HG02642 (cell line): ENCODE measurements around the gene NIN.
"Not testable (repeated sequence)": the region's sequence is repeated elsewhere in the genome, so short reads cannot be mapped to it uniquely, and the experiment has no call there.

ENCODE experiments used
- ATAC-seq: cut with Tn5 transposase; IDR thresholded peaks from one replicate; pipeline ENCODE4 v1.9.1; 2021; ENCODE audit warnings: mild to moderate bottlenecking; ENCODE audit not compliant: unreplicated experiment, poor library complexity

Gene NIN

DNA sequence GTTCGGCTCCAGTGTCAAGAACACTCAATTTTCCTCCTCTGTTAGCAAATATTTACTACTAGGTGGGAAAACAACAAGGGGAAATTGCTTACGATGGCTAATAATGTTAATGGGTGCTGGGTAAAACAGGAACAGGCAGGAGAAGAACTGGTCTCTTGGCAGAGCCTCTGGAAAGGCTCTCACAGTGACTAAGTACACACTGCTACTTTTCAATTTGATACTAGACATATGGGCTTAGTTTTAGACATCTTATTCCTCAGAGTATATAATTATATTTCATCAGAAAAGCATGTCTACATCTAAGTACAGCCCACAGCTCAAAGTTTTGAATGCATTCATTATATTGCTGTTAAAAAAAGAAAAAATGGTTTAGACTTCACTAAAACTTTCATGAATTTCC lies 97.5 kb downstream of the NIN start:
- no peak for ATAC-seq

GRCh38 chr14:50728836-50729235 lies 102.1 kb downstream of the NIN start:
- ATAC-seq: no peak

DNA sequence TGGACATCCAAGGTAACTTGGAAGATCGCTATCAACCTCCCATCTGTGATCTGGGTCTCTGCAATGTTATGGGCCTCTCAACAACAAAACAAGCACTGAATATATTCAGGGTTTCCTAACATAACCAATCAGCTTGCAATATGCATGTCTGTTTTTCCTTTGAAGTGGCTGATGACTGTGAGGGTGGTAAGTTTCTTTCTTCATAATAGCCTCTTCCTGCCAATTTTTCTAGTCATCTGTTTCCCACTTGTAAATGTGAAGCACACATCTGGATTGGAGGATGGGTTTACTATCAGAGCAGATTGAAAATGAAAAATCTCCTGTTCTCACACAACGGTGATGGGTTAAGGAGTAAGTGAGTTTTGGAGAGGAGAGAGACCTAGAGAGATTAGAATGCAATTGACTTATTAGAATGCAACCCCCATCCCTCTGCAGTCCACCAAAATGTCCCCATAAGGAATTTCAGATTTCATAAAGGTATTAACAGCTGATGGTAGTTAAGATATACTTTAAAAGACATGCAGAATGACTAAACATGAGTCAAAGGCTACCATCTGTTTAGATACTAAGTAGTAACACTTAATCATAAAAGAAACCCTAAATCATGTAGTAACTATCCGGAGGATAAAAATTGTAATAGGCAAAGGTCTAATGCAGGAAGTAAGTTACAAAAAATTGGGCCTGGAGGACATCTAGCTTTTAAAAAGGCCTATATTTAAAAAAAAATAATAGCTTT lies 104.4 kb downstream of the NIN start:
- ATAC-seq: no peak

GRCh38 chr14:50725761-50726160 lies 105.2 kb downstream of the NIN start:
- ATAC-seq: no peak

- no peak for ATAC-seq
Measured at GRCh38 chr14:50719911-50720759, 110.8 kb downstream of the NIN start.

DNA sequence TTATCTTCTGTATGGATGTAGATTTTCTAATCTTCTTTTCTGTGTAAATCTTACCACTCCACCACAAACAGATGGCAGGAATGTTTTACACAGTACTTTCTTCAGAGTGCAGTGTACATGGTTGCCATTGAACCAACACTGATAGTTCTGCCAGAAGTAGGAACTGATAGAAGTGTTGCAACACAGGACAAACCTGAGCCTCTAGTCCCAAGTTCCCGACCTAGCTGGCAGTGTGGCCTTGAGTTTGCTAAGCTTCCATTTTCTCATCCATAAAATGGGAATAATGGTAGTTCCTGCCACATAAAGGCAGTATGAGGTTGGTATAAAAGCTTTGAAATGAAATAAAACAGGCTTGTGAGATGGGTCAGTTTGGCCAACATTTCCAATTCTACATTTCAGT lies 112.0 kb downstream of the NIN start:
- ATAC-seq: no peak

- ATAC-seq: no peak
Measured at GRCh38 chr14:50717811-50718210, 113.2 kb downstream of the NIN start.

DNA sequence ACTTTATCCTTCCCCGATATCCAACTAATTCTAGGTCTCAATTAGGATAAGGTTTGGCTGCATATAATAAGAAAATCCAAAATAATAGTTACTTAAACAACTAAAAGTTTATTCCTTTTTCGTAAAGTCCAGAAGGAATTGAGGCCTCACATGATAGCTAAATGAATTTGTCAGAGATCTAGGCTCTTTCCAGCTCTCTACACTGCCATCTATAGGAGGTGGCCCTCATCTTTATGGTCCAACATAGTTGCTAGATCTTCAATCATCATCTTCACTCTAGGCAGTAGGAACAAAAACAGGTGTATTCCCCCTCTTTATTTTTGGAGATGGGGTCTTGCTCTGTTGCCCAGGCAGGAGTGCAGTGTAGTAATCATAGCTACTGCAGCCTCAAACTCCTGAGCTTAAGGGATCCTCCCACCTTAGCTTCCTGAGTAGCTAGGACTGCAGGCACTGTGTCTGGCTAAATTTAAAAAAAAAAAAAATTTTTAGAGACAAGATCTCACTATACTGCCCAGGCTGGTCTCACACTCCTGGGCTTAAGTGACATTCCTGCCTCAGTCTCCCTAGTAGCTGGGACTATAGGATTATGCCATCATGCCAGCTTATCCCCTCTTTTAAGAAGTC lies 116.4 kb downstream of the NIN start:
- no peak for ATAC-seq

DNA sequence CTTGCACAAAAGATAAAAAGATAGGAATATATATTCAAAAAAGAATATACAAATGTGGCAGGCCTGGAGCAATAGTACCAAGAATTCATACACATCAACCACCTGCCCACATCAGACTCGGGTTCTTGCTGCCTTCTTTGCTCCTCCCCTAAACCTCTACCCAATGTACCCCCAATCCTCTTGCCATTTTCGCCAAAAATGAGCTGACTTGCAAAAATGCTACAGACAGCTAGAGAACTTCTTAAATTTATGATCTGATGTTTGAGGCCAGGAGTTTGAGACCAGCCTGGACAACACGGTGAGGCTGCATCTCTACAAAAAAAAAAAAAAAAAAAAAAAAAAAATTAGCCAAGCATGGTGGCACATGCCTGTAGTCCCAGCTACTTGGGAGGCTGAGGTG lies 119.9 kb downstream of the NIN start:
- no peak for ATAC-seq

- ATAC-seq: no peak
Measured at GRCh38 chr14:50705026-50705593, 125.9 kb downstream of the NIN start.

DNA sequence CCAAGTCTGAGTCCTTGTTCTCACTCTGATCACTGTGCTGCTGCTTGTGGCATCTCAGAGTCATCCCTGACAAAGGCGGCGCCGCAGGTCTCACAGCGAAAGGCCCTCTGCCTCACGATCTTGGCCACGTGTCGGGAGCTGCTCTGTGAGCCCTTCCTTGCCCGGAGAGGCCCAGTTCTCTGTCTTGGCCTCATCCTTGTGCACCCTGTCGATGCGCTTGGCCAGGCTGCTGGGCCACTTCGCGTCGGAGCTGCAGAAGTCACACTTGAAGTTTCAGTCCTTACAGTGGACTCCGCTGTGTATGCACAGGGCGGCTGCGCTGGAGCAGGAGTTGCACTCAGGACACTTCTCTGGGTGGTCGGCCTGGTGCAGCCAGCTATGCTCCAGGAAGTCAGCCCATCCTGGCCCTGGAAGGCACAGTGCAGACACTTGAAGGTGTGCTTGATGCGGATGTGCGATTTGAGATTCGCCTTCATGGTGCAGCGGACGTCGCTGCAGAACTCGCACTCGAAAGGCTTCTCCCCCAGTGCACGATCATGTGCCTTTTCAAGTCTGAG lies 126.4 kb downstream of the NIN start:
- no peak for ATAC-seq

- ATAC-seq: no peak
Measured at GRCh38 chr14:50697659-50698290, 133.2 kb downstream of the NIN start.

DNA sequence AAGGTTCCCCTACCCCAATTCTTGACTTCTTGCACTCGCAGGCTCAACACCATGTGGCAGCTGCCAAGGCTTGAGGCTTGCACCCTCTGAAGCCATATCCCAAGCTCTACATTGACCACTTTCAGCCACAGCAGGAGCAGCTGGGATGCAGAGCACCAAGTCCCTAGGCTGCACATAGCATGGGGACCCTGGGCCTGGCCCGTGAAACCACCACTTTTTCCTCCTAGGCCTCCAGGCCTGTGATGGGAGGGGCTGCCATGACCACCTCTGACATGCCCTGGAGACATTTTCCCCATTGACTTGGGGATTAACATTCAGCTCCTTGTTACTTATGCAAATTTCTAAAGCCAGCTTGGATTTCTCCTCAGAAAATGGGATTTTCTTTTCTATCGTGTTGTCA lies 136.7 kb downstream of the NIN start:
- not testable (repeated sequence) for ATAC-seq

- ATAC-seq: no peak
Measured at GRCh38 chr14:50688875-50689274, 142.1 kb downstream of the NIN start.

DNA sequence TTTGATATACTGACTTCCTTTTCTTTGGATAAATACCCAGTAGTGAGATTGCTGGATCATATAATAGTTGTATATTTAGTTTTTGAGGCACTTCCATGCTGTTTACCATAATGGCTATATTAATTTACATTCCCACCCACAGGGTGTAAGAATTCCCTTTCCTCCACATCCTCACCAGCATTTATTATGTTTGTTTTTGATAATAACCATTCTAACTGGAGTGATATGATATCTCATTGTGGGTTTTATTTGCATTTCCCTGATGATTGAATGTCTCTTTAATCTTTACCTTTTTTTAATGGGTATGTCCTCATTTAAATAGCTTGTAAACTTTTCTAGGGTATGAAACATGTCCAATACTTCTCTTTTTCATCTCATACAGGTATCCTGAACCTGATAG lies 151.3 kb downstream of the NIN start:
- ATAC-seq: no peak

GRCh38 chr14:50678163-50678562 lies 152.8 kb downstream of the NIN start:
- ATAC-seq: no peak

DNA sequence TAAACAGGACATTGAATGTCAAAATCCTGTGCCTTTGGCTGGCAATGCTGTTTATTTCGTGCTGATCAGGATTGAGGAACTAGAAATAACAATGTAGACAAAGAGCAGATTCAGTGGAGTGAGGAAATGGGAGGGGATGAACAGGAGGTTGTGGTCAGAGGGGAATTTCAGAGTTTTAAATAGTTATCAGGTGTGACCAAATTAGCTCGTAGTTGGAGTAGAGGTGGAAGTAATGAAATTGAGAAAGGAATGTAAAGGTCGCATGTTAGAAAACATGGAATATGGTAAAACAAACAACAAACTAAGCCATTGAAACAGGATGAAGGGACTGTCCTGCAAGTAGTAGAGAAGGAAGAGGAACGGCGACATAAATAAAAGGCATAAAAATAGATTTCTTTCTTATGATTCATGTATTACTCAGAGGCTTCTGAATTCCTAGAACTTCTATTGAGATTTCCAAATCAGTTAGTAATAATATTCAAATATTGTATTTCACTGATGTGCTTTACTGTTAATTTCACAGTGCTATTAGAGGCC lies 153.4 kb downstream of the NIN start:
- ATAC-seq: peak; percentile 65

- ATAC-seq: peak; percentile 39
Measured at GRCh38 chr14:50676814-50677516, 154.0 kb downstream of the NIN start.

DNA sequence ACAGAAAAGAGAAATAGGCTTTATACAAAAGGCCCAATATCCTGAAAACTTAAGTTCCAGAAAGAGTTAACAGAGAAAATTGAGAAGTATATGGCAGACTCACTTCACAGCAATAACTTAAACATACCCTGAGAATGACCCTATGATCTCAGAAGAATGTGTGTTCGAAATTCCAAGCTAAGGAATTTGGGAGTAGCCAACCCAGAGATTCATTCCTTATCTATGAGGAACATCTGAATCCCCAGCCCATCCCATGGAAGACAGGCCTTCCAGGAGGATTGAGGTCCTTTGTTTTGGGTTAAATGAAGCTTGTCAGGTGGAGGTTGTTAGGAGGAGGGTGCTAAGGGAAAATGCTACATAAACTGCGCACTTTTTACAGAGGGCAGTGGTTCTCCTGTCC lies 155.4 kb downstream of the NIN start:
- ATAC-seq: no peak
